B cell (primary cell): Measurements from ENCODE around the gene PLEKHO1.

Source experiments
- CTCF ChIP-seq: fragments of 200-600 bp; IDR thresholded peaks from one replicate; pipeline ENCODE4 v1.8.0; 2022; ENCODE audit warnings: antibody characterized with exemption, mild to moderate bottlenecking
- EZH2 ChIP-seq: IDR thresholded peaks from 2 replicates; pipeline ENCODE4 v1.6.1; 2012; ENCODE audit warnings: borderline replicate concordance, low read depth, mild to moderate bottlenecking, moderate library complexity, low read length; ENCODE audit not compliant: insufficient read depth, poor library complexity, severe bottlenecking

- no peak for TF ChIP-seq CTCF
- TF ChIP-seq EZH2, result no peak
Measured at GRCh38 chr1:150156868-150157603, 7.3 kb downstream of the PLEKHO1 start.
